Measurements from ENCODE around the gene U2AF1L4.

Gene U2AF1L4

GRCh38 chr19:35766571-35767104 lies 21.4 kb upstream of the U2AF1L4 start:
- DNase-seq (ENCODE audit: low spot score) = no peak
- no peak for TF ChIP-seq CTCF (IDR thresholded peaks at IDR 0.05; ENCODE audit: extremely low read depth, insufficient read depth, missing control alignments)
- in situ Hi-C loops (cut with MboI; ENCODE audit: low pct_unique_long_range_greater_than_20kb, low sequenced_read_pairs, unreplicated experiment) = no loop called here

DNA sequence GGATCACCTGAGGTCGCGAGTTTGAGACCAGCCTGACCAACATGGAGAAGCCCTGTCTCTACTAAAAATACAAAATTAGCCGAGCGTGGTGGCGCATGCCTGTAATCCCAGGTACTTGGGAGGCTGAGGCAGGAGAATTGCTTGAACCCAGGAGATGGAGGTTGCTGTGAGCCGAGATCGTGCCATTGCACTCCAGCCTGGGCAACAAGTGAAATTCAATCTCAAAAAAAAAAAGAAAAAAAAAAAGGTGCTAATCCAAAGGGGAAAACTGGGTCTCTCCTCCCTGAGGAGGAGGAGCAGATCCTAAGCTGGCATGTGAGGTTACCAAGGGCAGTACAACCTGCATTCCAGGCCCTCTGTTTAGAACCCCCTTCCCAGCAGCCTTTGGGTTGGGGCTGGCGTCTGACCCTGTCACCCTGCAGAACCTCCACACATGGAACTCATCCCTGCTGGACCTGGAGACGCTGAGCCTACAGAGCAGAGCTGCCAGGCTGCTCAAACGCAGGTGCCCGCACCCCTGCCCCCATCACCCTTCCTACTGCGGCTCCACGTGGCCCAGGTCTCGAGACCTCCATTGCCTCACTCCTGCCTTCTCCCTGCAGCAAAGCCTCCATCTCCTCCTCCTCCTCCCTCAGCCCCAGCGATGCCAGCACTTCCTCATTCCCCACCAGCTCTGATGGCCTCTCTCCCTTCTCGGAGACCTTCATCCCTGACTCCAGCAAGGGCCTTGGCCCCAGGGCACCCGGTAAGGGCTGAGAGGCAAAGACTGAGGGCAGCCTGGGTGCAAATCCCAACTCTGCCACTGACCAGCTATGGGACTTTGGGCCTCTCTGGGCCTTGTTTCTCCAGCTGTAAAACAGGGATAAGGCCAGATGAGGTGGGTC lies 19.5 kb upstream of the U2AF1L4 start:
- no peak for DNase-seq (ENCODE audit: low spot score)
- in situ Hi-C loops (cut with MboI; ENCODE audit: low pct_unique_long_range_greater_than_20kb, low sequenced_read_pairs, unreplicated experiment) = no loop called here
- TF ChIP-seq CTCF (IDR thresholded peaks at IDR 0.05; ENCODE audit: extremely low read depth, insufficient read depth, missing control alignments) = no peak

- TF ChIP-seq CTCF (IDR thresholded peaks at IDR 0.05; ENCODE audit: extremely low read depth, insufficient read depth, missing control alignments) = no peak
- in situ Hi-C loops (cut with MboI; ENCODE audit: low pct_unique_long_range_greater_than_20kb, low sequenced_read_pairs, unreplicated experiment) = no loop called here
- no peak for DNase-seq (ENCODE audit: low spot score)
These were observed 15.6 kb upstream of the U2AF1L4 start for GRCh38 chr19:35760711-35761349.

DNA sequence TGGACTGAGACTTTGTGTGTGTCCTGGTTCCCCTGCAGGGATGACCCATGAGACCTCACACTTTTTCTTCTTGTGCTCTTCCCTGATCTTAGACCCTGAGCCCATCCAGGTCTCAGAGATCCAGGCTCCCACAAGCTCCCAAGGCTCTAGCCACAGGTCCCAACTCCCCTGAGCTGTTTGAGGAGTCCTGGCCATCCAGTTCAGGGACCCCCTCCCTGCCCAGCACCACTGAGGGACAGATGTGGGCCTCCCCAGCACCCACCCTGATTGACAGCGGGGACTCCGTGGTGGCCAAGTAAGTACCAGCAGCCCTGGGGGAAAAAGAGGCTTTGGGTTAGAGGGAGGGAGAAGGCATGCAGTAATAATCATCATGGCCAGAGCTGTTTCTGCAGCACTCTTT lies 14.5 kb upstream of the U2AF1L4 start:
- no peak for TF ChIP-seq CTCF (IDR thresholded peaks at IDR 0.05; ENCODE audit: extremely low read depth, insufficient read depth, missing control alignments)
- DNase-seq (ENCODE audit: low spot score) = no peak
- in situ Hi-C loops (cut with MboI; ENCODE audit: low pct_unique_long_range_greater_than_20kb, low sequenced_read_pairs, unreplicated experiment) = no loop called here

- peak; percentile 98 for DNase-seq (ENCODE audit: low spot score)
- TF ChIP-seq CTCF (IDR thresholded peaks at IDR 0.05; ENCODE audit: extremely low read depth, insufficient read depth, missing control alignments) = no peak
- in situ Hi-C loops (cut with MboI; ENCODE audit: low pct_unique_long_range_greater_than_20kb, low sequenced_read_pairs, unreplicated experiment) = no loop called here
These were observed 12.8 kb upstream of the U2AF1L4 start, which contains the start of gene PROSER3 for GRCh38 chr19:35757749-35758608. Gene PROSER3 (plus strand): TSS chr19:35758176. CDS start chr19:35758216, 40 bp downstream.

- TF ChIP-seq CTCF (IDR thresholded peaks at IDR 0.05; ENCODE audit: extremely low read depth, insufficient read depth, missing control alignments) = no peak
- in situ Hi-C loops (cut with MboI; ENCODE audit: low pct_unique_long_range_greater_than_20kb, low sequenced_read_pairs, unreplicated experiment) = no loop called here
- DNase-seq (ENCODE audit: low spot score) = no peak
These were observed 12.1 kb upstream of the U2AF1L4 start for GRCh38 chr19:35757231-35757748.

All from GM13977 (cell line).